Activated CD8-positive, alpha-beta memory T cell treated with anti-CD3 and anti-CD28 coated beads for 1 hour (primary cell): ENCODE data around the gene DYRK1A.
"Not testable (repeated sequence)": the region's sequence is repeated elsewhere in the genome, so short reads cannot be mapped to it uniquely, and the experiment has no call there.

Experiments used
- DNase-seq, 2 donors: peaks; one replicate each; pipeline ENCODE4 v3.0.0-alpha.2; 2020; ENCODE audit warnings: low read depth in 1 of 2; ENCODE audit errors: extremely low read depth in 1 of 2

DYRK1A gene

DNA sequence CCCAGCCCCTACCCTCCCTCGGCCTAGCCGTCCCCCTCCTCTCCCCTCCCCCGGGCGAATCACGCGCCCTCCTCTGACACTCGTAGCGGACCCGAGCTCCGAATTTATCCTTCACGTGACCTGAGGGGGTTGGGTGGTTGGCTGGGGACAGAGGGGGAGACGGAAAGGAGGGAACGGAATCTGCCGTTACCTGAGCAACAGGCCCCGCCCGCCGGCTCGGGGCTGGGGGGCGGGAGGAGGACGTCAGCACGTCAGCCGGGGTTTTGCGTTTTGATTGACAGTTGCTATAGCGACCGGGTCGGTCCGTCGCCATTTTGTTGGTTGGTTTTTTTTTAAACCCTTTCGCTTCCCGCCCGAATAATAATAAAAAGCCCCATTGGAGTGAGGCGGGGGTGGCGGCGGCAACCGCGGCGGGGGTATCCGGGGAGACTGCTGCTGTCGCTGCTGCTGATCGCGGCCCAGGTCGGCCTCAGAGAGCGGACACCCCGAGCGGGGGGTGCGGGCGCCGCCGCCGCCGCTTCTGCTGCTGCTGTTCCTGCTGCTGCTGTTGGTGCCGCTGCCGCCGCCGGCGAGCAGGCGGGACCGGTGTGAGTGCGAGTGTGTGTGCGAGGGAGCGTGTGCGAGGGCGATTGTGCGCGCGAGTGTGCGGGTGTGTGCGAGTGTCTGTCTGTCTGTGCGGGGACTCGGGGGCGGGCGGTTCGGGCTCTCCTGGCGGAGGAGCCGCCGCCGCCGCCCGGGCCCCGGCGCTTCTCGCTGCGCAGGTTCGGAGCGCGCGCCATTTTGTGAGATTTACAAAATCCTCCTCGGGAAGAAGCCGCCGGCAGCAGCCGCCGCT lies at the start of gene DYRK1A:
Gene DYRK1A (plus strand): TSS at position 292 of the 835 bp plus-strand sequence. CDS start 53,602 bp downstream, outside the sequence.
- DNase-seq: peak; percentile 95 to 97

GRCh38 chr21:37319551-37319950 lies 47.0 kb upstream of the DYRK1A start:
- DNase-seq: no peak

DNA sequence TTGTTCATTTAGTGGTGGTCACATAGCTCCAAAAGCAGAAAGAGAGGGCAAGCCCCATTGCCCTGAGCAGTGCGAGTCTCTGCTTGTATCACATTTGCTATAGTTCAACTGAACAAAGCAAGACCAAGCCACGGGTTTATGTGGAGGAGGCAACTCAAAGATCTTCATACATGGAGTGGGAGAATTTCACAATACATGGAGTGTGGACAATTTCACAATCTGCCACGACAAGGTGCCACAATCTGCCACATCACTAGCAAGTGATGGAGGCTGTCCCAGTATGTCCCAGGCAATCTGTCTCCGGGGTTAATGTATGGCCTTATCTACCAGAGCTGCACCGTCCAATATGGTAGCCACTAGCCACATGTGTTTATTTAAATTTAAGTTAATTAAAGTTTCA lies 44.5 kb upstream of the DYRK1A start:
- no peak for DNase-seq

- DNase-seq: no peak
Measured at GRCh38 chr21:37324558-37324957, 42.0 kb upstream of the DYRK1A start.

- DNase-seq: not testable (repeated sequence)
Measured at GRCh38 chr21:37328147-37328546, 38.4 kb upstream of the DYRK1A start.

- DNase-seq: no peak
Measured at GRCh38 chr21:37331411-37331810, 35.2 kb upstream of the DYRK1A start.

DNA sequence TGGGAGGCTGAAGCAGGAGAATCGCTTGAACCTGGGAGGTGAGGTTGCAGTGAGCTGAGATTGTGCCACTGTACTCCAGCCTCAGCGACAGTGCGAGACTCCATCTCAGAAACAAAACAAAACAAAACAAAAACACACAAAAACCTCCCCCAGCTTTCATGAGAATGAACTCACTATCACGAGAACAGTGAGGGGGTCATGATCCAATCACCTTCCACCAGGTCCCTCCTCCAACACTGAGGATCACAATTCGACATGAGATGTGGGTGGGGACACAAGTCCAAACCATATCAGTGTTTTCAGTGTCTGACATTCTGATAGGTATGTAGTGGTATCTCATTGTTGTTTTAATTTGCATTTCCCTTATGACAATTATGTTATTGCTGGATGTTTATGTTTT lies 31.5 kb upstream of the DYRK1A start:
- DNase-seq: no peak

GRCh38 chr21:37337179-37337578 lies 29.4 kb upstream of the DYRK1A start:
- no peak for DNase-seq

DNA sequence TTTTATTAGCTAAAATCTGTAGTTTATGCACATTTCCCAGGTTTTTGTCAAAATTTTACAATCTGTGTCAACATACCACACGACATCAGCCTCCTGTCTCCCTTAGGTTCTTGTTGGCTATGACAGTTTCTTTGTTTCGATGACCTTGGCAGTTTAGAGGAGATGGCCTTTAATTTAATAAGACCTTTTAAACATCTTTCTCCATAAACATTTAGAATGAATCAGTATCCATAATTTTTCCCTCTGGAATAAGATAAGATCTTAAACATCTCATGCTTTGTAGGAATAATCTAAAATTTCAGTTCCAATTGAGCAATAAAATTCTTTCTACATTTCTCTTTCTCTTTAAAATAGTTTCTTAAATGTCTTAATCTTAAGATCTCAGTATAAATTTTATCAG lies 28.7 kb upstream of the DYRK1A start:
- no peak for DNase-seq

GRCh38 chr21:37338671-37339551 lies 27.7 kb upstream of the DYRK1A start:
- DNase-seq: no peak

GRCh38 chr21:37339552-37339939 lies 27.0 kb upstream of the DYRK1A start:
- DNase-seq: no peak

GRCh38 chr21:37341254-37341960 lies 25.2 kb upstream of the DYRK1A start:
- DNase-seq: no peak

DNA sequence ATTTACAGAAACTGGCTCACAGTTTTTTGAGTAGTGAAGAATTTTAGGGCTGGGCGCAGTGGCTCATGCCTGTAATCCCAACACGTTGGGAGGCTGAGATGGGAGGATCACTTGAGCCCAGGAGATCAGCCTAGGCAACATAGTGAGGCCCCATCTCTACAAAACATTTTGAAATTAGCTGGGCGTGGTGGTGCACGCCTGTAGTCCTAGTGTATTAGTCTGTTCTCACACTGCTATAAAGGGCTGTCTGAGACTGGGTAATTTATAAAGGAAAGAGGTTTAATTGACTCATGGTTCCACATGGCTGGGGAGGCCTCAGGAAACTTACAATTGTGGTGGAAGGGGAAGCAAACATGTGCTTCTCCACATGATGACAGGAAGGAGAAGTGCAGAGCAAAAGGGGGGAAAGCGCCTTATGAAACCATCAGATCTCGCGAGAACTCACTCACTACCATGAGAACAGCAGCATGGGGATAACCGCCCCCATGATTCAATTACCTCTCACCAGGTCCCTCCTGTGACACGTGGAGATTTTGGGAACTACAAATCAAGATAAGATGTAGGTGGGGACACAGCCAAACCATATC lies 24.4 kb upstream of the DYRK1A start:
- DNase-seq: no peak

DNA sequence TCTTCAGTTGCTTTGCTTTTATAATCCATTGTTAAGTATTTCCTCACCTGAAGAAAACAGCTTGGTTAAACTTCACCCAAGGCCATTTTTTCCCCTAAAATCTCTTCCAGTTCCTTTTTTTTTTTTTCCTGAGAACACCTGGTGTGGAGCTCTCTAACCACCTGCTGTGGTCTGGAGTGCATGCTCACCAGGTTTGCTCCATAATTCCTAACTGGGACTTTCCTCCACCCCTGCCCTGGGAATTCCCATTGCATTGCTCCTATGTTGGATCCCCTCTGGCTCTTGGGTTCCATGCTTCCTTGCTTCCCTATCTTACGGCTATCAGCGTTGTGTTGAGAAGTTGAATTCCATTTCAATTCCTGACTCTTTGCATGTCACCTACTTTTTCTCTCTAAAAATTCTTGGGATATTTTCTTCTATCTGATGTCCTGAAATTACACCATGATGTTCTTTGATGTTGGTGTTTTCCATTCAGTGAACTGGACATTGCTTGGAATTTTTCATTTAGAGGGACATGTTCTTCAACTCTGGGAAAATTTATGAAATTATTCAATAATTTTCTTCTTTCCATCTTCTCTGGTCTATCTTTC lies 19.6 kb upstream of the DYRK1A start:
- DNase-seq: no peak

GRCh38 chr21:37348664-37349063 lies 17.9 kb upstream of the DYRK1A start:
- DNase-seq: no peak

DNA sequence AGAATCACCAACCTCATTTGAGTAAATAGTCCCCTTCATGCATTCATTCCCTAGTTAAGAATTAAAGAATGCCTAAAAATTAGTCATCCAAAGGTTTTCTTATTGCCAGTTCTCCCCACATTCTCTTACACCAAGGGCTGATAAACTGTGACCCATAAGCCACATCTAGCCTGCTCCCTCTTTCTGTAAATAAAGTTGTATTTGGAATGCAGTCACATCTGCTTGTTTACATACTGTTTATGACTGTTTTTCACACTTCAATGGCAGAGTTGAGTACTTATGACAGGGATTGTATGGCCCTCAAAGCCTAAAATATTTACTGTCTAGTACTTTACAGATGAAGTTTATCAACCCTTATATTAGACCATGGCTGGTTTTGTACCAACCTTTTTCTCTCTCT lies 16.1 kb upstream of the DYRK1A start:
- DNase-seq: no peak

GRCh38 chr21:37356706-37357105 lies 9.9 kb upstream of the DYRK1A start:
- no peak for DNase-seq

GRCh38 chr21:37357691-37358090 lies 8.9 kb upstream of the DYRK1A start:
- no peak for DNase-seq

DNA sequence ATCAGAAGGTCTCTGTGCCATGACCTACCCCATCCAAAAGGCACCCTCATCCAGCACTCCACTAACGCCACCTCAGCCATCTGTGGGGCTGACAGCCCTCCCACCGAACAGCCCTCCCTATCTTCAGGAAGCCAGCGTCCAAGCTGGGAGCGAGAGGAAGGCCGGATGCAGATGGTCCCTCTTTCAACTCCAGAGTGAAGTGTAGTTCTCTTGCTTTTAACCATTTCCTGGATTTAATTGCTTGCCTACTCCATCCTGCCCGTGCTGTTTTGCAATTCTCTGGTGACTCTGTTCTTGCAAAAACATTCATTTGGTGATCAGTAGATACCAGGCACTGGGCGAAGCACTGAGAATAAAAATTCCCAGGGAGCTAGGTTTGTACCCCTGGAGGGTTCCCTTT lies 8.2 kb upstream of the DYRK1A start:
- DNase-seq: no peak

- no peak for DNase-seq
Measured at GRCh38 chr21:37363936-37364335, 2.6 kb upstream of the DYRK1A start.

DNA sequence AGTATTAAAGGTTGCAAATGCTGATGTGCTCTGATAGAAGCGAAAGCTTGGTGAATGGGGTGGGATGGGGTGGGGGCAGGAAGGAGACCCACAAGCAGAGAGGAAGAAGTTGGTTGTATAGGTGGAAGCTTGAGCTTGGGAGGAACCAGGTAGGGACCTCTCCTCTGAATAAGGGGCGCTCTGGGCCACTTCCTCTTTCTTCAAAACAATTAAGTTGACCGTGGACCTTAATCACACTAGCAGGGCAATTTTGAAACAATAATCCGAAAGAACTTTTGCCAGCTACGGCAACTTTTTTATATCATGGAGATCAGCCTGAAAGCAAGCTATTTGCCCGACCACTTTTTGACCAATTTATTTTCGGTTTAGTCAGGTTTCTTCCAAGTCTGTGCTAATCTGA lies 1.9 kb upstream of the DYRK1A start:
- no peak for DNase-seq
